GM19397 (cell line): ENCODE results near the gene RBM3.

Experiments used
- ATAC-seq: cut with Tn5 transposase; IDR thresholded peaks from one replicate; pipeline ENCODE4 v1.9.1; 2021; ENCODE audit warnings: mild to moderate bottlenecking, moderate library complexity; ENCODE audit not compliant: unreplicated experiment

The RBM3 gene

DNA sequence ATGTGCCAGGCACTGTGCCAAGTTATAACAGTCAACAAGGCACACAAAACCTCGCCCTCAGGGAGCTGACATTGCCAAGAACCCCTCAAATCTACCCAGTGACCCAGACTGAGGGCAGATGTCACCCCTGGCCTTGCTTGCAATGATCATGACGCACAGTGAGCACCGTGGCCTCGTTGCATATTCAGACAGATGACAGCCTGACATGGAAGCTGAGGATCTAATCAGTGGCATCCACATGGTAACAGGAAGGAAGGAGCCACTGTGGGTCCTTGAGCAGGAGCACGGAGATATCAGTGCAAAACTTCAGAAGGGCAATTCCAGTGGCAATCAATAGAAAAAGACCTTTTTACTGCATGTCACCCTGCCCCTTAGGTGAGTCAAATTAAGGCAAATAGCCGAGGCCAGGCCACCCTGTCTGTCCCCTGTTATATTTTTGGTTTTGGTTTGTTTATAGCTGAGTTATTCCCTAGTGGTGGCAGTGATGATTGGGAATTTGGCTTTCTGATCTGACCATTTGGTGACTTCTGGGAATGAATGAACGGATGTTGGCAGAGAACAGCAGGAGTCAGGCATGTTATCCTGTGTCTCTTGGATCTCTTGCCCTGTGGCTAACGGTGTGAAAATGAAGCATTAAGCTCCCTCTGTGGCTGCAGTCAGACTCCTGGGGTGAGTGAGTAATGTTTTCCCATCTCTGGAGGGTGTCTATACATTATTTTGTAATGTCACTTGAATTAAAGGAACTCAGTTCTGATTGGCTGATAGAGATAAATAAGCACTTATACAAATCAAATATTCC lies 43.5 kb downstream of the RBM3 start:
- no peak for ATAC-seq

DNA sequence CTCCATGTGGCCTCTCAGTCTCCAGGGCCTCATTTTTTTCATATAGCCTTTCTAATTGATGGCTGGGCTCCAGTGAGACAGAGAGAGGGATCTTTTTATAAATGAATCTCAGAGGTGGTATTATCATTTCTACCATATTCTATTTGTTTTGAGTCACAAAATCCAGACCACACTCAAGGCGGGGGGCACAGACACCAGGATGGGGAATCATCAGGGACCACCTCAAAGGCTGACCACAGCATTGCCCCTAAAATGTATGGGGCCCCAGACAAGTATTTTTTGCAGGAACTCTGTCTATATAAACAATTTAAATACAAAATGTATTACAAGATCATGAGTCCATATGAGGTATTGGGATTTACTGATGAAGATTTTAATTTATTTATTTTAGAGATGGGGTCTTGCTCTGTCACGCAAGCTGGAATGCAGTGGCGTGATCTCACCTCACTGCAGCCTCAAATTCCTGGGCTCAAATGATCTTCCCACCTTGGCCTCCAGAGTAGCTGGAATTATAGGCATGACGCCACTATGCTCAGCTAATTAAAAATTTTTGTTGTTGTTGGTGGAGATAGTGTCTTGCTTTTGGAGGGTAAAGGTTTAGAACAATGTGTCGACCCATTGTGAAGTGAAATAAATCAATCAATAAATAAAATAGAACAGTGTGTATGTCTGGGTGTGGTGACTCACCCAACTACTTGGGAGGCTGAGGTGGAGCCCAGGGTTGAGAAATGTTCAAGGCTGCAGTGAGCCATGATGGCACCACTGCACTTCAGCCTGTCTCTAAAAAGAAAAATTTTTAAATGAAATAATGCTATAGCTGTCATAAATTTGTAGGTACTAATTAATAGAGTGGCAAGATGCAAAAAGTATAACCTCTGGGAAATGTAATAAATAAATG lies 52.4 kb downstream of the RBM3 start:
- no peak for ATAC-seq
